ENCODE measurements around the gene PPP1R9A.

GRCh38 chr7:95261895-95262415 is 354.6 kb downstream of the PPP1R9A start:
- no peak for TF ChIP-seq EZH2 (IDR thresholded peaks at IDR 0.05; ENCODE audit: borderline replicate concordance, insufficient read depth, low read length, poor library complexity, severe bottlenecking)
- TF ChIP-seq, protein P1, sequence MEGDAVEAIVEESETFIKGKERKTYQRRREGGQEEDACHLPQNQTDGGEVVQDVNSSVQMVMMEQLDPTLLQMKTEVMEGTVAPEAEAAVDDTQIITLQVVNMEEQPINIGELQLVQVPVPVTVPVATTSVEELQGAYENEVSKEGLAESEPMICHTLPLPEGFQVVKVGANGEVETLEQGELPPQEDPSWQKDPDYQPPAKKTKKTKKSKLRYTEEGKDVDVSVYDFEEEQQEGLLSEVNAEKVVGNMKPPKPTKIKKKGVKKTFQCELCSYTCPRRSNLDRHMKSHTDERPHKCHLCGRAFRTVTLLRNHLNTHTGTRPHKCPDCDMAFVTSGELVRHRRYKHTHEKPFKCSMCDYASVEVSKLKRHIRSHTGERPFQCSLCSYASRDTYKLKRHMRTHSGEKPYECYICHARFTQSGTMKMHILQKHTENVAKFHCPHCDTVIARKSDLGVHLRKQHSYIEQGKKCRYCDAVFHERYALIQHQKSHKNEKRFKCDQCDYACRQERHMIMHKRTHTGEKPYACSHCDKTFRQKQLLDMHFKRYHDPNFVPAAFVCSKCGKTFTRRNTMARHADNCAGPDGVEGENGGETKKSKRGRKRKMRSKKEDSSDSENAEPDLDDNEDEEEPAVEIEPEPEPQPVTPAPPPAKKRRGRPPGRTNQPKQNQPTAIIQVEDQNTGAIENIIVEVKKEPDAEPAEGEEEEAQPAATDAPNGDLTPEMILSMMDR (IDR thresholded peaks at IDR 0.05; ENCODE audit: poor library complexity, severe bottlenecking) = no peak
- no peak for TF ChIP-seq EP300 (conservative IDR thresholded peaks at IDR 0.05; ENCODE audit: poor library complexity, severe bottlenecking)
- no peak for TF ChIP-seq POLR2AphosphoS5 (IDR thresholded peaks at IDR 0.05)
- TF ChIP-seq SMC3 (conservative IDR thresholded peaks at IDR 0.05; ENCODE audit: poor library complexity) = no peak
- no peak for TF ChIP-seq RAD21 (conservative IDR thresholded peaks at IDR 0.05)
- no peak for TF ChIP-seq TAF1 (IDR thresholded peaks at IDR 0.05; ENCODE audit: low read depth)
- TF ChIP-seq, protein P2, sequence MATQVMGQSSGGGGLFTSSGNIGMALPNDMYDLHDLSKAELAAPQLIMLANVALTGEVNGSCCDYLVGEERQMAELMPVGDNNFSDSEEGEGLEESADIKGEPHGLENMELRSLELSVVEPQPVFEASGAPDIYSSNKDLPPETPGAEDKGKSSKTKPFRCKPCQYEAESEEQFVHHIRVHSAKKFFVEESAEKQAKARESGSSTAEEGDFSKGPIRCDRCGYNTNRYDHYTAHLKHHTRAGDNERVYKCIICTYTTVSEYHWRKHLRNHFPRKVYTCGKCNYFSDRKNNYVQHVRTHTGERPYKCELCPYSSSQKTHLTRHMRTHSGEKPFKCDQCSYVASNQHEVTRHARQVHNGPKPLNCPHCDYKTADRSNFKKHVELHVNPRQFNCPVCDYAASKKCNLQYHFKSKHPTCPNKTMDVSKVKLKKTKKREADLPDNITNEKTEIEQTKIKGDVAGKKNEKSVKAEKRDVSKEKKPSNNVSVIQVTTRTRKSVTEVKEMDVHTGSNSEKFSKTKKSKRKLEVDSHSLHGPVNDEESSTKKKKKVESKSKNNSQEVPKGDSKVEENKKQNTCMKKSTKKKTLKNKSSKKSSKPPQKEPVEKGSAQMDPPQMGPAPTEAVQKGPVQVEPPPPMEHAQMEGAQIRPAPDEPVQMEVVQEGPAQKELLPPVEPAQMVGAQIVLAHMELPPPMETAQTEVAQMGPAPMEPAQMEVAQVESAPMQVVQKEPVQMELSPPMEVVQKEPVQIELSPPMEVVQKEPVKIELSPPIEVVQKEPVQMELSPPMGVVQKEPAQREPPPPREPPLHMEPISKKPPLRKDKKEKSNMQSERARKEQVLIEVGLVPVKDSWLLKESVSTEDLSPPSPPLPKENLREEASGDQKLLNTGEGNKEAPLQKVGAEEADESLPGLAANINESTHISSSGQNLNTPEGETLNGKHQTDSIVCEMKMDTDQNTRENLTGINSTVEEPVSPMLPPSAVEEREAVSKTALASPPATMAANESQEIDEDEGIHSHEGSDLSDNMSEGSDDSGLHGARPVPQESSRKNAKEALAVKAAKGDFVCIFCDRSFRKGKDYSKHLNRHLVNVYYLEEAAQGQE (IDR thresholded peaks at IDR 0.05; ENCODE audit: borderline replicate concordance) = no peak
- no peak for TF ChIP-seq MXI1 (conservative IDR thresholded peaks at IDR 0.05; ENCODE audit: poor library complexity, severe bottlenecking)

All from neural cell (in vitro differentiated cells).